Colonic mucosa (tissue), 4 donors: ENCODE data around the gene WNT7A. TPM values are rescaled to one million over a fixed set of nuclear protein-coding genes. Genes with fewer than 3 reads are reported as not detected.

ENCODE experiments used
- DNase-seq: peaks from one replicate; pipeline ENCODE4 v3.0.0-alpha.2; 2020
- H3K27ac ChIP-seq: fragments of 200-600 bp; one replicate; pipeline ENCODE4 v1.8.0; 2021
- H3K27me3 ChIP-seq: fragments of 200-600 bp; one replicate; pipeline ENCODE4 v1.8.0; 2021
- H3K36me3 ChIP-seq: fragments of 200-600 bp; one replicate; pipeline ENCODE4 v1.8.0; 2021
- H3K4me1 ChIP-seq: fragments of 200-600 bp; one replicate; pipeline ENCODE4 v1.8.0; 2021; ENCODE audit warnings: mild to moderate bottlenecking
- H3K4me3 ChIP-seq: fragments of 200-600 bp; one replicate; pipeline ENCODE4 v1.8.0; 2021
- H3K9ac ChIP-seq, 2 donors: one replicate each; pipeline ENCODE4 v1.7.0; 2013; ENCODE audit warnings: control low read depth in 2 of 2, low read depth in 2 of 2, low read length in 2 of 2
- H3K9me3 ChIP-seq: fragments of 200-600 bp; one replicate; pipeline ENCODE4 v1.8.0; 2021
- intact Hi-C: fragments of 100-400 bp; cut with DNase I; formaldehyde crosslinking; loops from one replicate; pipeline ENCODE4 v1.14.1; 2022
- total RNA-seq, 2 donors: library from RNA; stranded (reverse); fragmentation: NEBNext Ultra II Directional in 1 of 2; extraction: Animal tissue kit (Norgen Biotek cat#: 25700) in 1 of 2; gene quantifications; one replicate each; pipeline ENCODE4 v1.2.1, GENCODE V29; 2021
- TF ChIP-seq, protein P1 (sequence below): fragments of 200-600 bp; IDR thresholded peaks from one replicate; pipeline ENCODE4 v1.8.0; 2022; ENCODE audit warnings: antibody characterized with exemption, mild to moderate bottlenecking
- donor health status: healthy.
- donor health status: DM: no; HTN: no; CAD: no.
- donor health status: DM: no; HTN: no; CAD: no.

Gene WNT7A
- total RNA-seq, 2 donors from 2014 or later = not detected

DNA sequence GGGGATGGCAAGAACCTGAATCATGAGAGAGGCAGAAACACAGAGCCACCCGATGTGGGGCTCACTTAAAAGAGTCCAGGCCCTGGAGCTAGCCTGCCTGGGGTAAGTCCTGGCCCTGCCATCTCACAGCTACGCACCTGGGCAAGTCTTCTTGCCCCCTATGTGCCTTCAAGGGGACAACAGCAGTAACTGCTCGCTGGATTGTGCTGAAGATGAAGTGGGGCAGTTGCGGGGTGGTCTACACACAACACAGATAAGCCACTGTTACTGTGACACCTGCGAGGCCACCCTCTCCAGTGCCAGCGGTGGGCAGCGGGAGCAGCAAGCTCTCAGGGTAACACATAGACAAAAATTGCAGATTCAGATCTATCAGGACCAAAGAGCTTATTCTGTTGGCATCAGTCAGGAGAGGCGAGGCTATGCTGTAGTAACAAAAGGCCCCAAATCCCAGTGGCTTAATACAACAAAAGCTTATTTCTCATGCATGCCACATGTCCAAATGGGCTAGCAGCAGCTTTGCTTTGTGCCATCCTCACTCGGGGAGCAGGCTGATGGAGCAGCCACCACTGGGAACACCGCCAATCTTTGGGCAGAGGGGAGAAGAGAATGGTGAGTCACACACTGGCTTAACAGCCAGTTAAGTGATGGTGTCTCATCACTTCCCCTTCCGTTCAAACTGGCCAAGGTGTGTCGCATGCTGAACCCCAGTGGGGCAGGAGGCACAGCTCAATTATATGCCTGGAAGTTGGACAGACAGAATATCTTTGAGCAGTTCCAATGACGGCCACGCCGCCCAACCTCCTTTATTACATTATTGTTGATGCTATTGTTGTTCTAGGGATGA lies 78.3 kb downstream of the WNT7A start:
- Histone ChIP-seq H3K27ac (no peak overlapping the region), H3K27me3 (no peaks in the 10 kb centered on the region), H3K36me3 (no peaks in the 10 kb centered on the region), H3K4me1 (no peaks in the 10 kb centered on the region), H3K9ac (no peak overlapping the region), H3K4me3 (no peak overlapping the region), H3K9me3 (no peaks in the 10 kb centered on the region)
- DNase-seq = no peak
- intact Hi-C loops = no loop called here
- TF ChIP-seq, protein P1, sequence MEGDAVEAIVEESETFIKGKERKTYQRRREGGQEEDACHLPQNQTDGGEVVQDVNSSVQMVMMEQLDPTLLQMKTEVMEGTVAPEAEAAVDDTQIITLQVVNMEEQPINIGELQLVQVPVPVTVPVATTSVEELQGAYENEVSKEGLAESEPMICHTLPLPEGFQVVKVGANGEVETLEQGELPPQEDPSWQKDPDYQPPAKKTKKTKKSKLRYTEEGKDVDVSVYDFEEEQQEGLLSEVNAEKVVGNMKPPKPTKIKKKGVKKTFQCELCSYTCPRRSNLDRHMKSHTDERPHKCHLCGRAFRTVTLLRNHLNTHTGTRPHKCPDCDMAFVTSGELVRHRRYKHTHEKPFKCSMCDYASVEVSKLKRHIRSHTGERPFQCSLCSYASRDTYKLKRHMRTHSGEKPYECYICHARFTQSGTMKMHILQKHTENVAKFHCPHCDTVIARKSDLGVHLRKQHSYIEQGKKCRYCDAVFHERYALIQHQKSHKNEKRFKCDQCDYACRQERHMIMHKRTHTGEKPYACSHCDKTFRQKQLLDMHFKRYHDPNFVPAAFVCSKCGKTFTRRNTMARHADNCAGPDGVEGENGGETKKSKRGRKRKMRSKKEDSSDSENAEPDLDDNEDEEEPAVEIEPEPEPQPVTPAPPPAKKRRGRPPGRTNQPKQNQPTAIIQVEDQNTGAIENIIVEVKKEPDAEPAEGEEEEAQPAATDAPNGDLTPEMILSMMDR = no peak

DNA sequence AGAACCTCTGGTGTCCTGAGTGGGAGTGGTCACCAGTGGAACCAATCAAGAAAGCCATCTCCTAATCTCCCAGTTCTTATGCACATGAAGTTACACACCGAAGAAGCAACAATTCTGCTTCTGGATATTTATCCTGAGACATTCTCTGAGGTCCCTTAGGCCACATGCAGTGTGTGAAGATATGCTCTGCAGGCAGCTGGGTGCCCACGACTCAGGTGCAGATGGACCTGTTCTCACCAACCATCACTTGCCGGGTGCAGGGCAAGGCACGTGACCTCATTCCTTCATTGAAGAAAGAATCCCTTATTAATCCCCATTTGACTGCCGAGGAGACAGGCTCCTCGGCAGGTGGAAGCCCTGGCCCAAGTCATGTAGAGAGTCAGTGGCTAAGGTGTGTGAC lies 79.8 kb downstream of the WNT7A start:
- Histone ChIP-seq H3K9ac (no peak overlapping the region), H3K4me3 (no peak overlapping the region), H3K36me3 (no peaks in the 10 kb centered on the region), H3K9me3 (no peaks in the 10 kb centered on the region), H3K4me1 (no peaks in the 10 kb centered on the region), H3K27ac (no peak overlapping the region), H3K27me3 (no peaks in the 10 kb centered on the region)
- intact Hi-C loops = no loop called here
- no peak for DNase-seq
- TF ChIP-seq, protein P1 = no peak

DNA sequence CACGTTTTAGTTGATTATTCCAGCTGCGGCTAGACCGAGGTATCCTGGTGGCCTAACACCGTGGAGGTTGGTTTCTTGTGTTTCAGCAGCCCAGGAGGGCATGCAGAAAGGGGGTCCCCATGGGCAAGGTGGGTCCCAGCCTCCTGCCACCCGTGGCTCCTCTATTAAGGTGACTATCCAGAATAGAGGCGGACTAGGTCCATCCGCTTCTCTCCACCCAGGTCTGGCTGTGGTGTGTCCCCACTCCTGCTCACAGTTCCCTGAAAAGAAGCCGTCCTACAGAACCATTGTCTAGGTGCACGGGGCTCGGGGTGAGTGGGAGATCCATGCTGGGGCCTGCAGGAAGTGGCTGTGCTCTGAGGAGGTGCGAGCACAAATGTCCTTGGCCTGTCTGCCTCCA lies 81.5 kb downstream of the WNT7A start:
- Histone ChIP-seq H3K9me3 (no peaks in the 10 kb centered on the region), H3K4me3 (no peak overlapping the region), H3K27ac (no peak overlapping the region), H3K27me3 (no peaks in the 10 kb centered on the region), H3K9ac (no peak overlapping the region), H3K4me1 (no peaks in the 10 kb centered on the region), H3K36me3 (no peaks in the 10 kb centered on the region)
- TF ChIP-seq, protein P1 = no peak
- intact Hi-C loops = no loop called here
- DNase-seq = no peak

DNA sequence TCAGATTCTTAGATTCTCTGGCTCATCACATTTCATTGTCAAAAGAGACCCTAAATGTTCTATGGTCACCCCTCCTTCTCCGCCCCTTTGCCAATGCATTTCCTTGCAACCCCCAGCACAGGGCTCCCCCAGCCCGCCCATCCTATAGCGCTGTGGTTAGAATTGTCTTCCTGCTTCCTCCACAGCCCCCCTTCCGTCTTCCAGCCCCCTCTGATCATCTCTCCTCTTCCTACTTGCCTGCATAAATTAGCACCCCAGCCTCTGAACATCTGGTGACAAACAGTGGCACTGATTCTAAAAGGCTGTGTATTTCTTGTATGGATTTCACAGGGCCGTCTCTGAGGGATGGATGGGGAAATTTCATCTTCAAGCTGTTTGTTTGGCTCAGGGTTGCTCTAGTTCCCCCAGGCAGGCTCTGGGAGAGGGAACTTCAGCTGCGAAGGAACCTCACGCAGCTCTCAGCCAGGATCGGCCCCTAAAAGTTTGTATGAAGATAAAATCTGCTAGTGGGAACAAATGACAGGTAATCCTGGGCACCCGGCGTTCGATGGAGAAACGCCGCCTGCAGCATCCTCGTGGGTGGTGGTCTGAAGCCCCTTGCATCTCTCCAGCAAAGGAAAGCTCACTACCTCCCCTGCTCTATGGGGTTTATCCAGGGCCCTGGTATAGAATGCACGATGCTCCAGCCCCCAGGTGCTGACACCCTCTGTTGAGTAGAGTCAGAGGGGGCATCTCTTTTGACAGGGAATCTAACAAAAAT lies 83.0 kb downstream of the WNT7A start:
- H3K4me3 ChIP-seq = no peak overlapping the region
- H3K9ac ChIP-seq = no peak overlapping the region
- H3K36me3 ChIP-seq = no peaks in the 10 kb centered on the region
- no peak overlapping the region for H3K27ac ChIP-seq
- TF ChIP-seq, protein P1 = no peak
- no peak for DNase-seq
- intact Hi-C loops = no loop called here
- H3K4me1 ChIP-seq = no peaks in the 10 kb centered on the region
- H3K9me3 ChIP-seq = no peaks in the 10 kb centered on the region
- no peaks in the 10 kb centered on the region for H3K27me3 ChIP-seq

DNA sequence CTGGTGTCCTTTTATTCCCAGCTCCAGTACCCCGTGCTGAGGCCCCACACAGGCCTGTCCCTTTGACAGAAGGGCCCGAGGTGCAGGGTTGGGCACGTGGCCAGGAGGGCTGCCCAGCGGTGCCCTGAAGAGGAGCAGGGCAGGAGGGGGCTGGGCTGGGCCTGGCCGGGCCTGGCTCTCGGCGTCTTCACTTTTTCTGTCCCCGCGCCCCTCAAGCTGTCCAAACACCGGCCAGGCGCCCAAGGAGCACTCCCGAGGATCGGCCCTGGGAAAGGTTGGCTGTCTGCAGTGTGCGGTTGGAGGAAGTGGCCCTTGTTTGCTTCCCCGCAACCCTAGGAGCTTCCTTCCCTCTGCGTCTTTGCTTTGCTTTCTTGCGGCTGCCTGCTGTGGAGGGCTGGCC lies 84.1 kb downstream of the WNT7A start:
- TF ChIP-seq, protein P1 = no peak
- no peak overlapping the region for H3K9ac ChIP-seq
- intact Hi-C loops = no loop called here
- H3K27ac ChIP-seq = no peak overlapping the region
- no peaks in the 10 kb centered on the region for H3K4me1 ChIP-seq
- H3K36me3 ChIP-seq = no peaks in the 10 kb centered on the region
- DNase-seq = no peak
- H3K4me3 ChIP-seq = no peak overlapping the region
- no peaks in the 10 kb centered on the region for H3K27me3 ChIP-seq
- no peaks in the 10 kb centered on the region for H3K9me3 ChIP-seq
